Mesothelial cell of epicardium (in vitro differentiated cells): ENCODE data around the gene ADGRL4. TPM values are rescaled to one million over a fixed set of nuclear protein-coding genes. Genes with fewer than 3 reads are reported as not detected.

Experiments
- DNase-seq, 2 experiments: peaks; one replicate each; pipeline ENCODE4 v3.0.0; 2021; ENCODE audit warnings: low spot score in 2 of 2; ENCODE audit not compliant: unreplicated experiment in 2 of 2
- H3K27ac Mint-ChIP-seq: 2 replicates; pipeline ENCODE4 v1.8.0; 2021; ENCODE audit warnings: mixed read lengths
- H3K27me3 Mint-ChIP-seq: 2 replicates; pipeline ENCODE4 v1.8.0; 2021; ENCODE audit warnings: low read depth, mixed read lengths
- H3K36me3 Mint-ChIP-seq: 2 replicates; pipeline ENCODE4 v1.8.0; 2021; ENCODE audit warnings: mixed read lengths
- H3K4me1 Mint-ChIP-seq: 2 replicates; pipeline ENCODE4 v1.8.0; 2021; ENCODE audit warnings: mixed read lengths
- H3K4me3 Mint-ChIP-seq: 2 replicates; pipeline ENCODE4 v1.8.0; 2021; ENCODE audit warnings: mild to moderate bottlenecking, moderate library complexity, mixed read lengths
- H3K9me3 Mint-ChIP-seq: 2 replicates; pipeline ENCODE4 v1.8.0; 2021; ENCODE audit warnings: mixed read lengths
- CTCF ChIP-seq: fragments of 200-600 bp; sonication (generic); IDR thresholded peaks from one replicate; pipeline ENCODE4 v1.5.0; 2021; ENCODE audit warnings: antibody characterized with exemption; ENCODE audit not compliant: unreplicated experiment
- total RNA-seq: library from RNA; stranded (reverse); gene quantifications from 3 replicates; pipeline ENCODE4 v1.2.1, GENCODE V29; 2021

ADGRL4 gene
- total RNA-seq, 1 donor from 2014 or later: 0.07 TPM

GRCh38 chr1:78919150-78919549, 87.4 kb downstream of the ADGRL4 start:
- TF ChIP-seq CTCF: no peak
- no peaks in the 10 kb centered on the region for H3K36me3 Mint-ChIP-seq
- H3K4me3 Mint-ChIP-seq: no peak overlapping the region
- peaks cover 2% of the 10 kb centered on the region for H3K4me1 Mint-ChIP-seq
- H3K27ac Mint-ChIP-seq: no peak overlapping the region
- H3K27me3 Mint-ChIP-seq: no peaks in the 10 kb centered on the region
- DNase-seq: no peak
- peaks cover 4% of the 10 kb centered on the region for H3K9me3 Mint-ChIP-seq

- no peak for TF ChIP-seq CTCF
- Mint-ChIP-seq H3K4me3 (no peak overlapping the region), H3K4me1 (peaks cover 2% of the 10 kb centered on the region), H3K9me3 (peaks cover 4% of the 10 kb centered on the region), H3K27ac (no peak overlapping the region), H3K36me3 (no peaks in the 10 kb centered on the region), H3K27me3 (no peaks in the 10 kb centered on the region)
- DNase-seq: no peak
These were observed 88.4 kb downstream of the ADGRL4 start for GRCh38 chr1:78918157-78918556.

- Mint-ChIP-seq H3K27ac (no peak overlapping the region), H3K27me3 (no peaks in the 10 kb centered on the region), H3K4me3 (no peak overlapping the region), H3K36me3 (no peaks in the 10 kb centered on the region), H3K4me1 (peaks cover 2% of the 10 kb centered on the region), H3K9me3 (peaks cover 5% of the 10 kb centered on the region)
- no peak for DNase-seq
- TF ChIP-seq CTCF: no peak
These were observed 89.5 kb downstream of the ADGRL4 start for GRCh38 chr1:78916986-78917385.

GRCh38 chr1:78913950-78914349, 92.6 kb downstream of the ADGRL4 start:
- H3K4me1 Mint-ChIP-seq: peaks cover 2% of the 10 kb centered on the region
- TF ChIP-seq CTCF: no peak
- DNase-seq: no peak
- no peak overlapping the region for H3K4me3 Mint-ChIP-seq
- H3K36me3 Mint-ChIP-seq: no peaks in the 10 kb centered on the region
- H3K27ac Mint-ChIP-seq: no peak overlapping the region
- no peaks in the 10 kb centered on the region for H3K27me3 Mint-ChIP-seq
- H3K9me3 Mint-ChIP-seq: peaks cover 4% of the 10 kb centered on the region

- DNase-seq: no peak
- Mint-ChIP-seq H3K4me3 (no peak overlapping the region), H3K27ac (no peak overlapping the region), H3K27me3 (no peaks in the 10 kb centered on the region), H3K4me1 (no peaks in the 10 kb centered on the region), H3K36me3 (no peaks in the 10 kb centered on the region), H3K9me3 (peaks cover 4% of the 10 kb centered on the region)
- TF ChIP-seq CTCF: no peak
These were observed 94.3 kb downstream of the ADGRL4 start for GRCh38 chr1:78911956-78912880.
